Uterus (tissue), 2 donors: Measurements from ENCODE around the gene FUT3.

Source experiments
- POLR2A ChIP-seq, 2 donors: fragments of 450-650 bp; IDR thresholded peaks; one replicate each; pipeline ENCODE4 v1.6.1; 2016; ENCODE audit warnings: antibody characterized with exemption in 2 of 2, mild to moderate bottlenecking in 1 of 2, moderate library complexity in 1 of 2
- TF ChIP-seq, protein P1 (sequence below), 4 experiments: fragments of 200-600 bp in 2 of 4; fragments of 450-650 bp in 2 of 4; sonication (generic) in 2 of 4; IDR thresholded peaks; one replicate each; pipeline ENCODE4 v1.5.1; 2016 to 2019; ENCODE audit warnings: antibody characterized with exemption in 4 of 4, mild to moderate bottlenecking in 2 of 4, moderate library complexity in 1 of 4

GRCh38 chr19:5893907-5894703 lies 42.9 kb upstream of the FUT3 start:
- TF ChIP-seq, protein P1, sequence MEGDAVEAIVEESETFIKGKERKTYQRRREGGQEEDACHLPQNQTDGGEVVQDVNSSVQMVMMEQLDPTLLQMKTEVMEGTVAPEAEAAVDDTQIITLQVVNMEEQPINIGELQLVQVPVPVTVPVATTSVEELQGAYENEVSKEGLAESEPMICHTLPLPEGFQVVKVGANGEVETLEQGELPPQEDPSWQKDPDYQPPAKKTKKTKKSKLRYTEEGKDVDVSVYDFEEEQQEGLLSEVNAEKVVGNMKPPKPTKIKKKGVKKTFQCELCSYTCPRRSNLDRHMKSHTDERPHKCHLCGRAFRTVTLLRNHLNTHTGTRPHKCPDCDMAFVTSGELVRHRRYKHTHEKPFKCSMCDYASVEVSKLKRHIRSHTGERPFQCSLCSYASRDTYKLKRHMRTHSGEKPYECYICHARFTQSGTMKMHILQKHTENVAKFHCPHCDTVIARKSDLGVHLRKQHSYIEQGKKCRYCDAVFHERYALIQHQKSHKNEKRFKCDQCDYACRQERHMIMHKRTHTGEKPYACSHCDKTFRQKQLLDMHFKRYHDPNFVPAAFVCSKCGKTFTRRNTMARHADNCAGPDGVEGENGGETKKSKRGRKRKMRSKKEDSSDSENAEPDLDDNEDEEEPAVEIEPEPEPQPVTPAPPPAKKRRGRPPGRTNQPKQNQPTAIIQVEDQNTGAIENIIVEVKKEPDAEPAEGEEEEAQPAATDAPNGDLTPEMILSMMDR (IDR thresholded peaks at IDR 0.05) = no peak
- no peak for TF ChIP-seq POLR2A (IDR thresholded peaks at IDR 0.05)
